HPDE6-E6E7 (cell line): ENCODE measurements around the gene C1orf52.
"Not testable (repeated sequence)": the region's sequence is repeated elsewhere in the genome, so short reads cannot be mapped to it uniquely, and the experiment has no call there.

Source experiments
- DNase-seq: peaks from one replicate; pipeline ENCODE4 v3.0.0; 2011; ENCODE audit warnings: missing footprints; ENCODE audit errors: extremely low spot score

The C1orf52 gene

DNA sequence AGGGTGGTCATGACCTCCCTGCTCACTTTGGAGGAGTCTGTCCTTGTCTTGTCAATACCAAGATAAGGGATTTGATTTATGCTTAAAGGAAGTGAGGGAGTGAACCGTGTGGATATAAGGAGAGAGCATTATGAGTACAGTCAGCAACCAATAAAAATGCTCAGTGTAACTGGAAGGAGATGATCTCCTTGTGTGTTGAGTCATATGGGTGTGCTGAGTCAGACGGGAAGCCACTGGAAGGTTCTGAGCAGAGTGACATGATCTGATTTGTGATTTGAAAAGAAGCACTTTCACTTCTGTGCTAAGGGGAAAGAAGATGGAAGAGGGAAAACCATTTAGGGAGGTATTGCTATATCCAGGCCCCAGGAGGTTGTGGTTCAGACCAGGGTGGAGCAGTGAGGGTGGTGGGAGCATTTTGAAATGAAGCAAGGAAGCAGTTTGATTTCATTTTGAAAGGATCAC, 19.4 kb upstream of the C1orf52 start:
- DNase-seq = peak; percentile 88

GRCh38 chr1:85277802-85278201, 18.3 kb upstream of the C1orf52 start:
- no peak for DNase-seq

DNA sequence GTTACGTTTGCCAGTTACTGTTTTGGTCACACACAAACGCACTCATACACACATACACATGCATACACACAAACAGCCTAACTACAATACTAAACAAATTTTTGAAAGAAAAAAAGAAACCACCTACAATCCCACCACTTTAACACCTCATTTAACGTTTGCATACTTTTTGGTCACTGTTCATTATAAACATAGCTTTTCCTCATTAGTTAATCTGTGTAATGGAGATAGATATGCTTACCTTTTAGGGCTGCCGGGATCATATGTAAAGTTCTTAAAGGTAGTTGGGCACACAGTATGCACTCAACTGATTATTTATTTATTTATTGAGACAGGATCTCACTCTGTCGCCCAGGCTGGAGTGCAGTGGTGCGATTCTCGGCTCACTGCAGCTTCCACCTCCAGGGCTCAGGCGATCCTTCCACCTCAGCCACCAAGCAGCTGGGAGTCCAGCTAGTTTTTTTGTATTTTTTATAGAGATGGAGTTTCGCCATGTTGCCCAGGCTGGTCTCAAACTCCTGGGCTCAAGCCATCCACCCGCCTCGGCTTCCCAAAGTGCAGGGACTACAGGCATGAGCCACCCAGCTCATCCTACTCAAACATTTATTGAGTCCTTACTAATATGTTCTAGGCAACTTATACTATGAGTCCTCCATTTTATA, 17.6 kb upstream of the C1orf52 start:
- DNase-seq = no peak

DNA sequence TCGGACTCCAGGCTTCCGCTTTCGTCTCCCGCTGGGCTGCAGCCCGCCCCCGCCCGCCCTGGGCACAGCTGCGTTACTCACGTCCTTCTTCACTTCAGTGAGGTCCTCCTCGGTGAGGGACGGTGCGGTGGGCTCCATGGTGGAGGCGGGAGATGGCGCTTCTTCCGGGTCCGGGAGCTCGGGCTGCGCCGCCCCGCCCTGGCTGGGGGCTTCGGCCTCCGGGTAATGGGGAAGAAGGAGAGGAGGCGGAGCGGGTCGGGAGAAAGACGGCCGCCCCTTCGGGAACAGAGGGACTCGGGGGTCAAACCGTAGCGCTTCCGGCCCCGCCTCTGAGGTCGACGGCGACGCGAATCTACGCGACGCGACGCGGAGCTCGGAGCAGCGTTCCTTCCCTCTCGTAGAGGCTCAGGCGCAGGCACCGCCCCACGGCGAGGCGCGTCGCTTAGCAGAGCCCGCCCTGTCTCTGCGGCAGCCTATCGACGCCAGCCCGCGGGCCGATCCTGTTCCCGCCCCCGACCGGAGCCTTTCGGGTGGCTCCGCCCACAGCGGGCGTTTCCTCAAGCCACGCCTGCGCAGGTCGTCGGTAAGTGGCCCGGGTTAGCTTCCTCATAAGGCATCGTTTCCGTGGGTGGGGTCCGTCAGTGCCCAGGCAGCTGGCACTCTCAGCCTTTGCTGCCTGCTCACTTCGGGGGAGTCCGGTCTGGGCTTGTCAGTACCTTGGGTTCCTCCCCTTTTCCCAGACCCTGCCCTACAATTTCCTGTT, 16.9 kb upstream of the C1orf52 start, which contains the start of gene BCL10:
Gene BCL10, minus strand, starts transcription at position 418 of the 763 bp plus-strand sequence. Its CDS starts 280 bp downstream, at position 138.
- peak; percentile 97 for DNase-seq

- DNase-seq = no peak
Measured at GRCh38 chr1:85275701-85276214, 16.3 kb upstream of the C1orf52 start.

DNA sequence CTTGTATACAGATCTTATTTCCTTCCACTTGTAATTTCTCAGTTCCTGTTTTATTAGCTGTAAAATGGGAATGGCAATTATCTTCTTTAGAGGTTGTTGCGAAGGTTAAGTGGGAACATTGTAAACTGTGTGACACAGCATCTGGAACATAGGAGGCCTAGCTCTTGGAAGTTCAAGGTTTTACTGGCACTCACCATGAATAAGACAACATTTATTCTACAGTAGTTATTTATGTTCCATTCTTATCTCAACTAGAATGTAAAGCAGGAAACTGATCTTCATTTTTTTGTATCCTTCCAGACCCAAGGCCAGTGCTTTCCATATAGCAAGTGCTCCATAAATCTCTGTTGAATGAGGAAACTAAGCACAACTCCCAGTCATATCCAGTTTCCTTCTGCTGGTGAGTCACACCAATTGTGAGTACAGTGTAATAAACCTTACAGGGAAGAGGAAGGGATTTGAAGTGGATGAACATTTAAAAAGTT, 15.5 kb upstream of the C1orf52 start:
- no peak for DNase-seq

DNA sequence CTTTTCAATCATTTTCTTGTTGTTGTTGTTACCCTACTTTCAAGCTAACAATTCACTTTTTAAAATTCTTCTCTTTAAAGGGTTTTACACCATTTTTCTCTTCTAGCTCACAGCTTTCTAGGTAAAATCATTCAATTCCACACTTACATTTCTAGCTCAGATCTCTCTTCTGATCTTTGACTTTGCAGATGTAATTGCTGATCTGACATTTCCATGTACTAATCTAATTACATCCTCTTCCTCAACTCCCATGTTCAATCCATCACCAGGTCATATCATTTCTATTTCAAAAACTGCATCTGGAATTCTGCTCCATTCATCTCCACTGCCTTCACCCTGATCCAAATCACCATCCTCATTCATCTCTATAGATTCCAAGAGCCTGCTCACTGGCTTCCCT, 13.9 kb upstream of the C1orf52 start:
- no peak for DNase-seq

- DNase-seq = no peak
Measured at GRCh38 chr1:85268801-85269585, 9.5 kb upstream of the C1orf52 start.

DNA sequence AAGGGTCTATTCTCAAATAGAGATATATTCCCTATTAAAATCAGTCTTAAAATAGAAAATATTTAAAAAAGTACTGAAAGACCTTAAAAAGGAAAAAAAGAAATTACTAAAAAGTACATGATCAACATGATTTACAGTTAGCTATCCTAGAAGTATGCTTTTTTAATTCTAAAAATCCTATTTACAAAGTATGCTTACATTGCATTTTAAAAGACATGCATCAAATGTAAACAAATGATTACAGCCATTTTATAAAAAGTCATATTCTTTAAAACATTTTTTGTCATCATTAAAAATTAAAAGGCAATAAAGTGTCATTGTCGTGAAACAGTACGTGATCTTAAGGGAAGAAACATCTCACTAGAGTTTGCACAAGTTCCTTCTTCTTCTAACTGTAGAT, 7.9 kb upstream of the C1orf52 start:
- DNase-seq = no peak

DNA sequence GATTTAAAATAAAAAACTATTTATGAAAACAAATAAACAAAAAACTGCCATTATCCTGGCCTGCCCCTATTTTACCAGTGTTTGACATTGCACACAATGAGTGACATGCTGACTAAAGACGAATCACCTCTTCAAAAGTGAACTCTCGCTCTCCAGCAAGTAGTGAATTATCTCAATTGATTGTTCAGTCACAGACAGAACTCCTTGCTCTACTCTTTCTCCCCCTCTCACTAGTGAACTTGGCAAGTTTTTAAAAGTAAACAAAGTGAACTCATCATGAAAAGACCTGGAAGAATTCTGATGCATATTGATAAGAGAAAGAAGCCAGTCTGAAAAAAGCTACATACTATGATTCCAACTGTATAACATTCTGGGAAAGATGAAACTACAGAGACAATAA, 4.7 kb upstream of the C1orf52 start:
- no peak for DNase-seq

DNA sequence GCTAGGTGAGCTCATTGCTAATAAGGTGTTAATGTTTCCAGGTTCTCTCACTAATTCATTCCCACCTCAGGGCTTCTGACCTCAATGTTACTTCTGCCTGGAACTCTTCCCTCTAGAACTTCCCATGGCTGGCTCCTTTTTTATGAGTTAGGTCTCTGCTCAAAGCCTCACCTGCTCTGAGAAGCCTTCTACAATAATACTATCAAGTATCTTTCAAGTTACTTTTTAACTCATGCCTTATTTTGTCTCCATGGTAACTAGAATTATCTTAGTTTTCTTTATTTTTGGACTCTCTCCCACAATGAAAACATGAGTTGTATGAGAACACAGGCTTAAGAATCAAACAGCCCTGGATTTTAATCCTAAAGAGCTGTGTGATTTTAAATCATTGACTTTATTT, 3.5 kb upstream of the C1orf52 start:
- no peak for DNase-seq

GRCh38 chr1:85259912-85260274, 431 bp upstream of the C1orf52 start:
- DNase-seq = no peak

DNA sequence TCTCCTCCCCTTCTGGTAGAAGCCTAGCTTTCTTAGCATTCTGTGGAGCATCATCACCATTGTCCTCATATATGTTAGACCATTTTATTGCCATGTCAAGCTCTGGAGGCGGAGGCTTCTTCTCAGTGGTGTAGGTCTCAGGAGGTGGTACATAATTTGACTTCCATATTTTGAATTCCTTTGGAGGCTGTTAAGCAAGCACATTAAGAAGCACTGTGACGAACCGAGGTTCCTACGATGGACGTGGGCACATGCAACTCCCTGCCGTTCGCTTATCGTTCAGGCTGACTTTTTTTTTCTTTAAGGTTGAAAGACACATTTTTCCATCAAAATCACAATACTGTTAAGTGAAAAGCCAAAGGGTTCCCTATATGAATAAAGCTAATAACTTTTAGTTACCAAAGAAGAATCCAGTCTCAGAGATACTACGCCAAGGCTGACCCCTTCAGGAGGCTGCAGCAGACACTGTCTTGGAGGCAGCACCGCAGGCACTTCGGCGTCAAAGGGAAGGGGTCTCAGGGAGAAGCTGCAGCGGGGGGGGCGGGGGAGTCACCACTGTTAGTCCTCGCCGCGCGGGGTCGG, 835 bp downstream of the C1orf52 start:
- DNase-seq = no peak

DNA sequence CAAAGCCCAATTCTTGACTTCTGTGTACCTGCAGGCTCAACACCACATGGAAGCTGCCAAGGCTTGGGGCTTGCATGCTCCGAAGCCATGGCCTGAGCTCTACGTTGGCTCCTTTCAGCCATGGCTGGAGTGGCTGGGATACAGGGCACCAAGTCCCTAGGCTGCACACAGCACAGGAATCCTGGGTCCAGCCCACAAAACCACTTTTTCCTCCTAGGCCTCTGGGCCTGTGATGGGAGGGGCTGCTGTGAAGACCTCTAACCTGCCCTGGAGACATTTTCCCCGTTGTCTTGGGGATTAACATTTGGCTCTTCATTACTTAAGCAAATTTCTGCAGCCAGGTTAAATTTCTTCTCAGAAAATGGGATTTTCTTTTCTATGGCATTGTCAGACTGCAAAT, 10.4 kb downstream of the C1orf52 start:
- not testable (repeated sequence) for DNase-seq

DNA sequence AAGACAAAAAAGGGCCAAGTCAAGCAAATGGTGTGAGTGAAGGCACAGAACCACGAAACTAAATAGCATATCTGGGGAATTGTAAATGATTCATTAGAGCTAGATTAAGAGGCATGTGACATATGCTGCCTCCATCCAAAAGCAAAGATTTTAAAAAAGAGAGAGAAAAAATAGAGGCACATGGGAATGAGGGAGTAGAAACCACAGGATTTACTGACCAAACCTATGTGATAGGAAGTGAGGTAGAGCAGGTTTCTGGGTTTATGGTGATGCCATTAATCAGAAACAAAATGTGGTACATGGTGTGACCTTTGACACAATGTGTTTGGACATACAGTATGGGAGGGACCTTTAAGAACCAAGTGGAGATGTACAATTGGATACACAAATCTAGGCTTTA, 13.6 kb downstream of the C1orf52 start:
- DNase-seq = no peak

DNA sequence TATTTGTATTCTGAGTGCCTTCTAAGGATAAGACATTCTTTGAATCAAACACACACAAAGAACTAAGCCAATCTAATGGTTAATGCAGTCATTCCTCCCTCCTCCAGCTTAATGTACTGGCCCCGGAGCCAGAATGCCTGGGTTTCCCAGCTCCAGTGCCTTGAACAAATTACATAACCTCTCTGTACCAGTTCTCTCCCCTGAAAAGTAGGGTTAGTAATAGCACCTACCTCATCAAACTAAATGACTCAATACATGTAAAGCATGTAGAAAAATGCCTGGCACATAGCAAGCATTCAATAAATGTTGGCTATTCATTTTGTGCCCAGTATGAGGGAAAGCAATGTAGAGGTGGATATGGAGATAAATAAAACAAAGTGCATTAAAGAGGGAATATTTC, 14.0 kb downstream of the C1orf52 start:
- DNase-seq = no peak

GRCh38 chr1:85244271-85245061, 15.0 kb downstream of the C1orf52 start:
- DNase-seq = no peak

DNA sequence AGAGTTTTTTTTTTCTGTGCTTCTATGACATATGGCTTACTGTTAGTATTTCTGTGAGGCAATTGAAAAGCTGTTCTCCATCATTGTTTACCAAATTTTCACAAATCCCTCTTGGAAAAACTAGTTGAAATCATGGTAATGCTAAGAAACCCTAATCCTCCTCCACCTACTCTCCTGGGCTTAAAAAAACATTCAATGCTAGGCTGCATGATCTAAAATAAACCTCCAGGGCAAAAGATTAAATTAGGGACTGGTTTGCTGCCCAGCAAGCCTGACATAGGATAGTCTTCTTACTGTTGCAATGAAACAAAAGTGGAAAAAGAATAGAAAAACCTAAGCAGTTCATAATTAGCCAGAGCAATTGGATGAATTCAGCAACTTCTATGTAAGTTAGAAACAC, 16.1 kb downstream of the C1orf52 start:
- DNase-seq = no peak

DNA sequence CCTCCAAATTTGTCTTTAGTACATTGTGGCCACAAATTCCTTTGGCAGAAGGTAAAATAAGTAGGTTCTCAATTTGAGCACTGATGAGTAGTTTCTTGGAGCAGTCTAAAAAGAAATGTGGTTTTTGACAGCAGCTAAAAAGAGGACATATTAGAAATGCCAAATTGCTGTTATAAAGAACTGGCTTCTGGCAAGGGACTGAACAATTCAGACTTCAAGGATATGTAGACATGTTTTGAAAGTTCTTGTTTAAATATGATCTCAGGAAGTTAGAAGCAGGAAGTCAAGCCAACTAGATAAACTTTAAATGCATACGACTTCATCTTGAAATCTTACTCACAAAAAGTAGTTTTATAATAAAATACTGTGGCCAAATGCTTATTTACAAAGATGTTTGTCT, 18.8 kb downstream of the C1orf52 start:
- DNase-seq = no peak

DNA sequence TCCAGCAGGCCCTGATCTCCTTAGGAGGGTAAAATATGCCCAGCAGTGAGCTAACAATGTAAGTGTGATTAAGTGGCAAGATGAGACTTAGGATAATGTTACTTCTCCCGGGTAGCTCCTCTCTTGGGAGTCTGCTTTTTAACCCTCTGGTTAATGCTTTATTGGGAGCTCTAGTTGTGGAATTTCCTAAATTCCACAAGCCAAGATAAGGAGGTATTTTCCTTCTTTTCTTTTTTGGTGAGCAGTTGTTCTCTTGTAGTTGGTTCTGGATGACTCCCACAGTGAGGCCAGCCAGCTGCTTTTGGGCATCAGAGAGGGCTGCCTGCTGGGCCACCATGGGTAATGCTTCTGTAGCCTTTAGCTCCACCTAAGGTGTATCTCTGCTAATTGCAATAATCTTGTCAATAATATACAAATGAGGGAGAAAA, 19.3 kb downstream of the C1orf52 start:
- no peak for DNase-seq

DNA sequence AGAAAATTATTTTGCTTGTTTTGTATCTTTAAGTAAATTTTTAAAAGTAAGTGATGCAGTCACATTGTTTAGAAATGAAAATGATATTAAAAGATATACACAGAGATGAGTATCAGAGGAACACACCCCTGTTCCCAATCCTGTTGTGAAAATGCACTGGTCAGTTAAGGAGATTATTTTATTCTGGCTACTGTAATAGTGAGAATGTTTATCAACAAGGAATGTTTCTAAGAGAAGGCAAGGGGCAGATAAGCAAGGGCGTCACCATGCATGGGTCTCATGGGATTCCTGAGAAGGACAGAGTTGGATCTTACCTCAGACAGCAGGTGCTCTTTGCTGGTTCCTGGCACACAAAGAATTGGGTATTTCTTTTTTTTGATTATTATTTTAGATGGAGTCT, 21.8 kb downstream of the C1orf52 start:
- DNase-seq = no peak
